GM23248 (cell line): Measurements from ENCODE around the gene FBXO27. TPM values are rescaled to one million over a fixed set of nuclear protein-coding genes. Genes with fewer than 3 reads are reported as not detected.

Source experiments
- DNase-seq: peaks from one replicate; pipeline ENCODE4 v3.0.0-alpha.2; 2015
- H2AFZ ChIP-seq: fragments of 200-600 bp; sonication (generic); 2 replicates; pipeline ENCODE4 v1.6.1; 2016; ENCODE audit warnings: antibody characterized with exemption
- H3F3A ChIP-seq: fragments of 200-600 bp; sonication (generic); 2 replicates; pipeline ENCODE4 v1.6.1; 2016; ENCODE audit warnings: mild to moderate bottlenecking, antibody characterized with exemption, mixed run types; ENCODE audit not compliant: insufficient read depth
- H3K27ac ChIP-seq: fragments of 200-600 bp; sonication (generic); 2 replicates; pipeline ENCODE4 v1.5.1; 2016; ENCODE audit warnings: mild to moderate bottlenecking
- H3K27me3 ChIP-seq: fragments of 200-600 bp; sonication (generic); replicated peaks from 2 replicates; pipeline ENCODE4 v1.6.1; 2016; ENCODE audit warnings: mild to moderate bottlenecking; ENCODE audit not compliant: insufficient read depth
- H3K36me3 ChIP-seq: fragments of 200-600 bp; sonication (generic); 2 replicates; pipeline ENCODE4 v1.6.1; 2016; ENCODE audit warnings: low read depth, mild to moderate bottlenecking
- H3K4me1 ChIP-seq: fragments of 200-600 bp; sonication (generic); 2 replicates; pipeline ENCODE4 v1.6.1; 2016; ENCODE audit warnings: mild to moderate bottlenecking; ENCODE audit not compliant: insufficient read depth
- H3K4me2 ChIP-seq: fragments of 200-600 bp; sonication (generic); one replicate; pipeline ENCODE4 v1.6.1; 2016; ENCODE audit warnings: mild to moderate bottlenecking; ENCODE audit not compliant: unreplicated experiment
- H3K4me3 ChIP-seq: fragments of 200-600 bp; sonication (generic); 2 replicates; pipeline ENCODE4 v1.5.1; 2016; ENCODE audit warnings: mild to moderate bottlenecking
- H3K79me2 ChIP-seq: fragments of 200-600 bp; sonication (generic); 2 replicates; pipeline ENCODE4 v1.6.1; 2016; ENCODE audit warnings: mild to moderate bottlenecking; ENCODE audit not compliant: insufficient read depth
- H3K9ac ChIP-seq: fragments of 200-600 bp; sonication (generic); 2 replicates; pipeline ENCODE4 v1.6.1; 2016; ENCODE audit warnings: mild to moderate bottlenecking
- H3K9me2 ChIP-seq: fragments of 200-600 bp; sonication (generic); 2 replicates; pipeline ENCODE4 v1.6.1; 2016; ENCODE audit warnings: mixed run types, mild to moderate bottlenecking, moderate library complexity; ENCODE audit not compliant: insufficient read depth
- H3K9me3 ChIP-seq: fragments of 200-600 bp; sonication (generic); one replicate; pipeline ENCODE4 v1.6.1; 2017; ENCODE audit warnings: low read depth
- H4K20me1 ChIP-seq: fragments of 200-600 bp; sonication (generic); 2 replicates; pipeline ENCODE4 v1.6.0; 2016; ENCODE audit not compliant: insufficient read depth
- EZH2 ChIP-seq: fragments of 200-600 bp; sonication (generic); IDR thresholded peaks from 2 replicates; pipeline ENCODE4 v1.6.1; 2018; ENCODE audit warnings: antibody characterized with exemption, mild to moderate bottlenecking; ENCODE audit not compliant: insufficient read depth, poor library complexity, severe bottlenecking
- EZH2phosphoT487 ChIP-seq: fragments of 200-600 bp; sonication (generic); IDR thresholded peaks from 2 replicates; pipeline ENCODE4 v1.6.1; 2018; ENCODE audit warnings: antibody characterized with exemption, moderate library complexity, mild to moderate bottlenecking, low read depth; ENCODE audit not compliant: insufficient read depth
- WGBS, 2 experiments: methylation state at CpG; one replicate each; pipeline ENCODE4 v1.1.6; 2015 to 2017; ENCODE audit warnings: low lambda C conversion rate in 2 of 2, low coverage in 1 of 2; ENCODE audit errors: missing lambda C conversion rate in 2 of 2; 5-methylcytosine and 5-hydroxymethylcytosine counted together
- in situ Hi-C: fragments of 300-500 bp; cut with MboI; formaldehyde crosslinking; loops from 2 replicates; pipeline ENCODE4 v1.15.0; 2020
- polyA plus RNA-seq: library from polyadenylated mRNA; unstranded; fragments of >200 nt; fragmentation: Nextera tagmentation; extraction: Ambion mirVana; gene quantifications from 2 replicates; pipeline ENCODE4 v1.2.1, GENCODE V29; 2016
- total RNA-seq: library from RNA; depleted of rRNA; stranded (reverse); fragments of >200 nt; shearing (Covaris generic); gene quantifications from 2 replicates; pipeline ENCODE4 v1.2.3, GENCODE V29; 2014

FBXO27 gene
- total and polyA plus RNA-seq, 2 experiments from 2014 or later, result 0.54 to 4.0 TPM

DNA sequence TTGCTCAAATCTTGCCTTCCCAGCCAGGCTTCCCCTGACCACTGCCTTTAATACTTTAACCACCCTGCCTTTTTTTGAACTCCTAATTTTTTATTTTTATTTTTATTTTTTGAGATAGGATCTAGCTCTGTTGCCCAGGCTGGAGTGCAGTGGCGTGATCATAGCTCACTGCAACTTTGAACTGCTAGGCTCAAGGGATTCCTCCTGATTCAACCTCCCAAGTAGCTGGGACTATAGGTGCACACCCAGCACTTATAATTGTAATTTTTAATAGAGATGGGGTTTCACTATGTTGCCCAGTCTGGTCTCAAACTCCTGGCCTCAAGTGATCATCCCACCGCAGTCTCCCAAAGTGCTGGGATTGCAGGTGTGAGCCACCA, 21.7 kb upstream of the FBXO27 start:
- Histone ChIP-seq H3K4me3 (no peak overlapping the region), H4K20me1 (no peaks in the 10 kb centered on the region), H3F3A (no peaks in the 10 kb centered on the region), H3K4me2 (no peak overlapping the region), H3K9me3 (no peaks in the 10 kb centered on the region), H3K9me2 (no peaks in the 10 kb centered on the region), H2AFZ (no peak overlapping the region), H3K27me3 (no peaks in the 10 kb centered on the region), H3K27ac (no peak overlapping the region), H3K4me1 (no peaks in the 10 kb centered on the region), H3K36me3 (no peaks in the 10 kb centered on the region), H3K79me2 (no peaks in the 10 kb centered on the region), H3K9ac (no peak overlapping the region)
- WGBS, 2 experiments, result 83 to 84% methylated on average over 2 of the region's 2 CpGs
- DNase-seq, result no peak
- TF ChIP-seq EZH2, result no peak
- TF ChIP-seq EZH2phosphoT487, result no peak
- in situ Hi-C loops, result no loop called here

DNA sequence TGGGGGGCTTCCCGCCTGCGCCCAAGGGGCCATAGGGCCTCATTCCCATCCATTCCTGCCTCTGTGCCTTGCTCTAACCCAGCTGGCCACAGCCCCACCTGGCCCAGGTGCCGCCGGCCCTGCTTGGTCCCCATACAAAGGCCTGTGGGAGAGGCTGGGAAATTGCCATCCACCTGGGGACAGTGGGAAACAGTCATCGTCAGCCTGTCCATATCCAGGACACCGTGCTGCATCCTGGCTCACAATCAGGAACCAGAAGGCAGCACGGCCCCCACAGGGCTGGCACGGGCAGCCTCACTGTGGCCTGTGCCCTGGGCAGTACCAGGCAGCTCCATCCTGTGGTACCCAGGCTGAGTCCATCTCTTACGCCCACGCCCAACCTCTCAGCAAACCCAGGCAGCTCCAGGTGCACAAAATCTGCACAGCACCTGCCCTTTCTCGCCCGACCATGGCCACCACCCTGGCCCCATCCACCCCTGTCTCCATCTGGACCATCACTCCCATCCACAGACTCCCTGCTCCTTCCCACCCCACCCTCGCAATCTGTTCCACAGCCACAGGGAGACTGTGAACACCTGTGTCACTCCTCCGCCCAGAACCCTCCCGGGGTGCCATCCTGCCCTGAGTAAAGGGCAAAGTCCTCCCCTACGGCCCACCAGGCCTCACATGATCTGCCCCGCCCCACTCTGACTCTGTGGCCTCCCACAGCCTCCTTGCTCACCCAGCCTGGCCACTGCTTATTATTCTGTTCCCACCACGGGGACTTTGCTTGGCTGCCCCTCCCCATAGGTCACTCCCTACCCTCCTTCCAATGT, 21.1 kb upstream of the FBXO27 start:
- in situ Hi-C loops, result no loop called here
- TF ChIP-seq EZH2, result no peak
- TF ChIP-seq EZH2phosphoT487, result no peak
- H3K9ac ChIP-seq, result no peak overlapping the region
- WGBS, 2 experiments, result 55 to 62% methylated on average over 18 of the region's 18 CpGs
- H3K9me2 ChIP-seq, result no peaks in the 10 kb centered on the region
- H3K79me2 ChIP-seq, result no peaks in the 10 kb centered on the region
- H3K27ac ChIP-seq, result no peak overlapping the region
- H4K20me1 ChIP-seq, result no peaks in the 10 kb centered on the region
- no peaks in the 10 kb centered on the region for H3K4me1 ChIP-seq
- H2AFZ ChIP-seq, result no peak overlapping the region
- no peaks in the 10 kb centered on the region for H3K36me3 ChIP-seq
- no peaks in the 10 kb centered on the region for H3K27me3 ChIP-seq
- H3K9me3 ChIP-seq, result no peaks in the 10 kb centered on the region
- no peak overlapping the region for H3K4me2 ChIP-seq
- no peak for DNase-seq
- H3K4me3 ChIP-seq, result no peak overlapping the region
- no peaks in the 10 kb centered on the region for H3F3A ChIP-seq

DNA sequence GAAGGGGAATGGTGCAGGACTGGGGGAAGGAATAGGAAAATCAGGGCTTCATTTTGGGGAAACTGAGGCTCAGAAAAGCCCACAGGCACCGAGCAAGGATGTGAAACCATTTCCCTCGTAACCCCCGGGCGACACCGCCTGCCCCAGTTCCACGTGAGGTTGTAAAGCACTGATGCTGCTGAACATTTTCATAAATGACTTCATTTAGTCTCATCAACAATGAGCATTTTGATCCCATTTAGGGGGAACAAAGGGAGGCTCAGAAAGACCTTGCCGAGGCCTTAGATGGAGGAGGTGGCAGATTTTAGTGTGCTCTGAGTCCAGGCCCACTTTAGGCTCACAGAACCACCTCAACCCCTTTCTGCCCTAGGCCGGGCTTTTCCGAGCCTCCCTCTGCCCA, 20.5 kb upstream of the FBXO27 start:
- no peak overlapping the region for H3K4me3 ChIP-seq
- H3K9me3 ChIP-seq, result no peaks in the 10 kb centered on the region
- H3K9ac ChIP-seq, result no peak overlapping the region
- H3K27ac ChIP-seq, result no peak overlapping the region
- in situ Hi-C loops, result no loop called here
- H3K4me1 ChIP-seq, result no peaks in the 10 kb centered on the region
- no peak for DNase-seq
- H4K20me1 ChIP-seq, result no peaks in the 10 kb centered on the region
- no peak overlapping the region for H2AFZ ChIP-seq
- no peak overlapping the region for H3K4me2 ChIP-seq
- H3K27me3 ChIP-seq, result no peaks in the 10 kb centered on the region
- whole genome bisulfite sequencing, 2 experiments, result 76 to 80% methylated on average over 9 of the region's 9 CpGs
- no peaks in the 10 kb centered on the region for H3K79me2 ChIP-seq
- no peaks in the 10 kb centered on the region for H3K9me2 ChIP-seq
- H3K36me3 ChIP-seq, result no peaks in the 10 kb centered on the region
- no peaks in the 10 kb centered on the region for H3F3A ChIP-seq
- TF ChIP-seq EZH2 (no peak), EZH2phosphoT487 (no peak)

DNA sequence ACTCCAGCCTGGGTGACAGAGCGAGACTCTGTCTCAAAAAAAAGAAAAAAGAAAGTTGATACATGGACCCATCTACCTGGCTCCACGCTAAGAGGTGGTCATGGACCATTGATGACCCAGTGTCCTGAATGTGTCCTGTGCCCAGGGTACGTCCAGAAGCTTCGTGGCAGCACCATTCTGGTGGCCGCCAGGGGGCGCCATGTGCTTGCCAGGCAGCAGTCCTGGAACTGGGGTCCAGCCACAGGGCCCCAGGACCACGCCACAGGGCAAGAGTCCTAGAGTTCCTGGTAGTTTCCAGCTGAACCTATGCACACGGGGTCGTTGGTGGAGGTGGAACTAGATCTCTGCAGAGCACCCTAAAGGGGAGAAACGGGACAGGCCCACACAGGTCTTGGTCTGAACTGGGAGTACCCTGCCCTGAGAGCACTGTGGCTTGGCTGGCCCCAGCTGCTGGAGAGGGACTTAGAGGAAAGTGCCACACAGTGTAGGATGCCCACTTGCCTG, 19.9 kb upstream of the FBXO27 start:
- Histone ChIP-seq H3K4me2 (no peak overlapping the region), H3K4me1 (no peaks in the 10 kb centered on the region), H3K27me3 (no peaks in the 10 kb centered on the region), H3F3A (no peaks in the 10 kb centered on the region), H4K20me1 (no peaks in the 10 kb centered on the region), H3K4me3 (no peak overlapping the region), H3K9me2 (no peaks in the 10 kb centered on the region), H3K27ac (no peak overlapping the region), H3K9ac (no peak overlapping the region), H3K79me2 (no peaks in the 10 kb centered on the region), H3K9me3 (no peaks in the 10 kb centered on the region), H3K36me3 (no peaks in the 10 kb centered on the region), H2AFZ (no peak overlapping the region)
- in situ Hi-C loops, result no loop called here
- TF ChIP-seq EZH2 (no peak), EZH2phosphoT487 (no peak)
- WGBS, 2 experiments, result 5% methylated on average over 9 to 10 of the region's 10 CpGs
- peak; percentile 67 for DNase-seq
